ENCODE measurements around the gene NLRP3.
"Not testable (repeated sequence)": the region's sequence is repeated elsewhere in the genome, so short reads cannot be mapped to it uniquely, and the experiment has no call there.

The NLRP3 gene

DNA sequence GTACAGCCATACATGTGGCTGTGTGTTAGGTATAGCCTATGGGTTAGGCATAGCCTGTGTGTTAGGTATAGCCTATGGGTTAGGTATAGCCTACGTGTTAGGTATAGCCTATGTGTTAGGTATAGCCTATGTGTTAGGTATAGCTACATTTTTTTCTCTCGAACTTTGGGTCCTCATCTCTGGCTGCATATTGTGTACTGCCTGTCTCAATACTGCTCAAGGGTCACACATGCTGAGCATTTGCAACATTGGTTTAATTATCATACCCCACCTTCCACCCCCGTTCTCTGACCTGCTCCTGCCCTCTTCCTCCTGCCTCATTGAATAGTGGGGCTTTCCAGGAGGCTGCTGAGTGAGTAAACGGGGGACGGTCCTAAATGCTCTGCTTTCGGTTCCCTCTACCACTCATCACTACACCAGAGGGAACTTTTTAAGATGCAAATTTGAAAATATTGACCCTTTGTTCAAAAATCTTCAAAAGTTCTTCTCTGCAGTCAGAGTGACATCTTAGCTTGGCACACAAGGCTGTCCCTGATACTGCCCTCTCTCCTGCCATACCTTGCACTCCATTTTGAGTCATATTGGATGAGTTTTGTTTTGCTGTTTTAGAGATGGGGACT is 24.1 kb downstream of the NLRP3 start:
- DNase-seq: no peak

DNA sequence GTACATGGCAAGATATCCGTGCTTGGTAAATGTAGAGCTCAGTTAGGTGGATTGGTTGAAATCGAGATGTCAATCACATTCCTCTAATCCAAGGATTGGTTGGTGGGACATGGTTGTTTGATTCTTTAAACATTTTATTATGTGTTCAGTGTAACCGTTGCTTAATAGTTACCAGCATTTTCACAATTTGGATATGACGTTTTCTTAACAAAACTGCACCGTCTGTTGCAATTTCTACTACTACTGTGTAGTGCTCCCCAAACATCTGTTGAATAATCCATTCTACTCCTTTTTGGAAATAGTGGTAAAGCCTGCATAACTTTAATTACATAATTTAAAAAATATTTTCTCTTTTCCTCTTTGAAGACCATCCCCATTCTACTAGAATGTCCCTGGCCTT is 25.6 kb downstream of the NLRP3 start:
- DNase-seq: no peak

DNA sequence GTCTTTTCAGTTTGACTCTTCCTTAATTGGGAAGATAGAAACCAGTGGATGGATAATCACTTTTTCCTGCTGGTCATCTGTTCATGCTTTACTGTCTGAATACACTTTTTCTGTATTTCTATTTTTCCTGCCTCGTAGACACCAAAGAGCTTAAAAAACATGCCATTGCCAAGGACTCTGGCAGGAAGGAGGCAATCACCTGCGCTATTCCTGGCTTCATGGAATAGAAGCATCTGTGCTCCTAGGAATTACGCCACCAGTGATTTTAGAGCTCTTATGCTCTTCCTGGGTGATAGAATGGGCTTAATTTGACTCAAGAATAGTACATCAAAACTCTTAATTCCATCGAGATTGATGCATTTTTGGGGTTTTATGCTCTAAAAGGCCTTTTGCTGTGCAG is 26.2 kb downstream of the NLRP3 start:
- DNase-seq: no peak

DNA sequence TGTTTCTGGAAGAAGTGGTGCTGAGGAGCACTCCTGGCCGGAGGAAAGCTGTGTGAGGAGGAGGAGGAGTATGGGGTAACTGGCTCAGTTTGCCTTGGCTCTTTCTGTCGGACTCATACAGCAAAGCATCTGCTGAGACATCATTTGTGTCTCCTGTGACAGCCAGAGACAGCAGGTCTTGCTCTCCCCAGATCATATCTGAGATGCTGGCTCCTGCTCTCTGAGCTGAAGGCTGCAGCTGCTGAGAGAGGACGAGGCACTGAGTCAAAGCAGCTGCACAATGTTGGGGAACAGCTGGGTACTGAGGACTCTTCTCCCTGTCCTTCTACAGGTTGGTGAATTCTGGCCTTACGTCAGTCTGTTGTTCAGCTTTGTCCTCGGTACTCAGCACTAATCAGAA is 27.7 kb downstream of the NLRP3 start:
- DNase-seq: no peak

DNA sequence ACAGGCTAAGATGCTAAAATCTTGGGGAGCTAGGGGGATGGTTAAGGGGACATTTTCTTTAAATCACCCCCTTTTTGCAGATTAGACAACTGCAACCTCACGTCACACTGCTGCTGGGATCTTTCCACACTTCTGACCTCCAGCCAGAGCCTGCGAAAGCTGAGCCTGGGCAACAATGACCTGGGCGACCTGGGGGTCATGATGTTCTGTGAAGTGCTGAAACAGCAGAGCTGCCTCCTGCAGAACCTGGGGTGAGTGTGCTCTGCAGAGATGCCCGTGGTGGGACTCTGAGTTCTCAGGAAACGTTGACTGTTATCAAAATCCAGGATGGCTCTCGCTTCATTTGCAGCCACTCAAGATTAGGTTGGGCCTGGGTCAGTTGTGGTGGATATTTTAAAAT is 28.6 kb downstream of the NLRP3 start:
- DNase-seq: no peak

DNA sequence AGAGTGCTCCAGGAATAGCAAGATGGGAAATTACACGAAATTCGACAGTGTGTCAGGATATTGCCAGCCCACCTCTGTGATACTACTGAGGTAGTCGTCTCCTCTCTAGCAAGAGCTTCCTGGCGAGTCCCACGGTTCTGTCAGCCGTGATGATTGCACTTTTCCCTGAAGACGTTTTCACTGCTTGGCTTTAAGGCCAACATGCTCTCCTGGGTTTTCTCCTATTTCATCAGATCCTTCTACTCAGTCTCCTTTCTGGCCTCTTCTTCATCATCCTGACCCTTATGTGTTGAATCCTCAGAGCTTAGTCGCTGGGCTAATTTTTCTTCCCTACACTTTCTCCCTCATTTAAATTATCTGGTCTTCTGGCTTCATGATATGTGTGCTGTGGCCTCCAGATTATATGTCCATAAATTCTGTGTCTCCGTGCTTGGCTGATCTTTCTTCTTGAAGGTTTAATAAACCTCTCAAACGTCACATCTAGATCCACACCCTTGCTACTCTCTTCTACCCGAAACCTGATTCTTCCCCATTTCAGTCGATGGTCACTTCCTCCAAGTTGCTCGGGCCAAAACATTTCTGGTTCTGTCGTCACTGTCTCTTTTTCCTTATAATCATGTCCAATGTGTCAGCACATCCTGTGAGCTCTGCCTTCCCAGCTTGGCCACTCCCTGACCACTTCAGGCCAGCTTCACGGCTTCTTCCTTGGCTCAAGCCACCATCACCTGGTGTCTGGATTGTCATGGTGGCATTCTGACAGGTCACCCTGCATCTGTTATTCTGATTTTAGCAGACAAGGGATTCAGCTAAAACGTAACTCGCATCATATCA is 29.8 kb downstream of the NLRP3 start:
- DNase-seq: no peak

DNA sequence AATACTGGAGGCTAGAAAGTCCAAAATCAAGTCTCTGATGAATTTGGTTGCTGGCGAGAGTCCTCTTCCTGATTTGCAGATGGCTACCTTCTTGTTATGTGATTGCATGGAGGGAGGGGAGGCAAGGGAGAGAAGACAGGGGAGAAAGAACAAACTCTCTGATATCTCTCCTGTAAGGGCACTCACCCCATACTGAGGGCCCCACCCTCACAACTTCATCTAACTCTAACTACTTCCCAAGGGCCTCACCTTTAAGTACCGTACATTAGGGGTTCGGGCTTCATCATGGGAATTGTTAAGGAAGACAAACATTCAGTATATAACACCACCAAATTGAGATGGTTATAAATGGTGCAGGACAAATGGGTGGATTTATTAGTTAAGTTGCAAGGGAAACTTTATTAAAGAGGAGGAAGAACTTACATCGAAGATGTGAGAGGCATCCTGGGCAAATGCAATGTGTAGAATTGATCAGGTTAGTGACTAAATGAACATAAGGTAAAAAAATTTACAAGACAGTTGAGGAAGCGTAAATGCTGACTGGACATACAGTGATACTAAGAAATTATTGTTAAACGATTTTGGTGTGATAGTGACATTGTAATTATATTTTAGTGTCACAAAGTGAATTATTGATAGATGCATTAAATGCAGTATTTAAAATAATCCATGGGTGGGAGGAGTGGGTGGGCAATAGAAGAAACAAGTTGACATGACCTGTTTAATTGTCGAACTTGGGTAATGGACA is 31.4 kb downstream of the NLRP3 start:
- DNase-seq: no peak

DNA sequence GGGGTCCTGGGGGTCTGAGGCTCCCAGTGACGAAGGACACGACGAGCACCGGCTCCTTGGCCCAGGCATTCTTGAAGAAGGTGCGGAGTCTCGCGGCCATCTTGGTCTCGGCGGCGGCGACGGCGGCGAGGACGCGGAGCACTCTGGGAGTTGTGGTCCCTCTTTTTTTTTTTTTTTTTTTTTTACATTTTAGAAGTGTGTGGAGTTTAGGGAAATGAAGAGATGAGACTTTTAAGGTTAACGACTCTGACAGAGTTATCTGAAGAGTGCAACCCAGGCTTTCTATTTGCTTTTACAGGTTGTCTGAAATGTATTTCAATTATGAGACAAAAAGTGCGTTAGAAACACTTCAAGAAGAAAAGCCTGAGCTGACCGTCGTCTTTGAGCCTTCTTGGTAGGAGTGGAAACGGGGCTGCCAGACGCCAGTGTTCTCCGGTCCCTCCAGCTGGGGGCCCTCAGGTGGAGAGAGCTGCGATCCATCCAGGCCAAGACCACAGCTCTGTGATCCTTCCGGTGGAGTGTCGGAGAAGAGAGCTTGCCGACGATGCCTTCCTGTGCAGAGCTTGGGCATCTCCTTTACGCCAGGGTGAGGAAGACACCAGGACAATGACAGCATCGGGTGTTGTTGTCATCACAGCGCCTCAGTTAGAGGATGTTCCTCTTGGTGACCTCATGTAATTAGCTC is 32.3 kb downstream of the NLRP3 start:
- no peak for DNase-seq

DNA sequence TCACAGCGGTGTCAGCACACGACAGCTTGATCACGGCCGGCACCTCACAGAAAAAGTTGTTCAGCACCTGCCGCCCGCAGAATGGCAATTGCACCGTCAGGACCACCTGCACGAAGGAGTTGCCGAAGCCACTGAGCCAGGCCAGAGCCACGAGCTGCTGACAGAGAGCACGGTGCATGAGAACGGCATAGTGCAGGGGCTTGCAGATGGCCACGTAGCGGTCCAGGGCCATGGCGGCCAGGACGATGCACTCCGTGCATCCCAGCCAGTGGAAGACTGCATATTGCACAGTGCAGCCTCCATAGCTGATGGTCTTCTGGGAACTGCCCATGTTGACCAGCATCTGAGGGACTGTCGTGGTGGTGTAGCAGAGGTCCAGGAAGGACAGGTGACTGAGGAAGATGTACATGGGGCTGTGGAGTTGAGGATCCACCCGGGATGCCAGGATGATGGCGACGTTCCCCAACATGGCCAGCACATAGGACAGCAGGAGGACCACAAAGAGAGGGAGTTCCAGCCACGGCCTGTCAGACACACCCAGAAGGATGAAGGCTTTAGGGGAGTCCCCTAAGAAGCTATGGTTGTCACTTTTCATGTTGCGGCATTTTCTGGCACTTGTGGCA is 35.5 kb downstream of the NLRP3 start:
- no peak for DNase-seq

DNA sequence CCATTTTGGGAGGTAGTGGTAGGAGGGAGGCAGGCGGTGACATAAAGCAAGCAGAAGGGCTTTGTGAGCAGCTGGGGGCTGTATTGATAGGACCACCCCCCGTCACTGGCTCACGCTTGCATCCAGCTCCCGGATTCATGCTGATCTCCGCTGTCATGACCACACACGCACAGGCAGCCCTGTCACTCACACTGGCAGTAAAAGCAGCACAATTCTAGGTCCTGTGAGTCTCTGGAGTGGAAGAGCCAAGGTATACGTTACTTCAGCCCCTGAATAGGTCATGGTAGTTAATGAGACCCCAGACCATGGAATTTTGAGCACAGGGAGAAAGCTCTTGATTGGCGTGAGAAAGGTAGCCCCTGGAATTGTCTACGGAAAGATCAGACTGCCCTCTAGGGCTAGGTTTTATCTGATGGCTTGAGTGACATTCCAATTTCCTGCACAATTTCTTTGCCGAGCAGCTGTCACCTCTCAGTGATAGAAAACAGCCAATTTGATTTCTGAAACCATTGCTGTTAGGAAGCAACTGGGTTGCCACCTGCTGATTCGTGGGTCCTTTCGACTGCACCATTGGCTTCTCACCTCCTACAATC is 36.6 kb downstream of the NLRP3 start:
- no peak for DNase-seq

DNA sequence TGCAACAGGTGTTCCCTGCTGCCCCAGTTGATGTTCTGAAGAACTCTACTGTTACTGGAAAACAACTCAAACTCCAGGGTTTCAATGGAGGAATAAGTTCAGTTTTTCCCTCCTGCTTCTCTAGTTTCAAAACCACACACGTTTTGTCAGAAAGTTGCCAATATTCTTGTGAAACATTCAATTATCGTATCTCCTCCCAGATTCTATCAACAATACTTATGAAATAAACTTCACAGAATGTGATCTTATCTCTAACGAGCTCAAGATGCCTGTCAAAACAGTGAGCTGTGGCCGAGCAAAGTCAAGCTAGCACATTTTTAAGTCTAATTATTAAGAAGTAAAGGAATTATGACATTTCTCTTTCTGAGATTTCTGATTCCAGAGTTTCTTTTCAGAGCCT is 37.3 kb downstream of the NLRP3 start:
- DNase-seq: no peak

DNA sequence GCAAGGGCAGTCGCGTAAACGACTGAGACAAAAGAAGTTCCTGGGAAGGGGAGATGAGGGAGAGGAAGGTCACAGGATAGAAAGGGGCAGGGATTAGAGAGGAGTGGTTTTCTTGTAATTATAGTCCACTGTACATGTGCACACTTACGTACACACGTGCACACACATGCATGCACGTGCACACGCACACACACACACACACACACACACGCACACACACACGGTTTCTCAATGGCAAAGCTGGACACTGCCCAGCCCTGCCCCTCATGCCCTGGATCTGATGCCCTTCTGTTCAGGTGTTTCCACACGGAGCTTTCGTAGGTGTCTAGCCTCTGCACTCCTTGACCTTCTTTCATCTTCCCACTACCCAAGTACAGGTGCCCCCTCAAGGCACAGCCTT is 38.0 kb downstream of the NLRP3 start:
- no peak for DNase-seq

DNA sequence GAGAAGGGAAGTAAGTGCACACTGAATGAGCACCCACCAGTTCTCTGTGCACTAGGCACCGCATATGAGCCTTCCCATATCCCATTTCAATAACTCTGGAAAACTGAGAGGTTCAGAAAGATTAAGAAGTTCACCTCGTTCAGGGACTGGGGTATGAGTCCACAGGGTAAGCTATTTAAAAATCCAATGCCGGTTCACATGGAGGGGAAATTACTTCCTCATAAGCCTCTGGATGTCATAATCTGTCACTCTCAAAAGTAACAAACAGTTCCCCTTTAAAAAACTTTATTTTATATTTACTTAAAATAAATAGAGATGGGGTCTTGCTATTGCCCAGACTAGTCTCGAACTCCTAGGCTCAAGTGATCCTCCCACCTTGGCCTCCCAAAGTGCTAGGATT is 40.0 kb downstream of the NLRP3 start:
- DNase-seq: no peak

DNA sequence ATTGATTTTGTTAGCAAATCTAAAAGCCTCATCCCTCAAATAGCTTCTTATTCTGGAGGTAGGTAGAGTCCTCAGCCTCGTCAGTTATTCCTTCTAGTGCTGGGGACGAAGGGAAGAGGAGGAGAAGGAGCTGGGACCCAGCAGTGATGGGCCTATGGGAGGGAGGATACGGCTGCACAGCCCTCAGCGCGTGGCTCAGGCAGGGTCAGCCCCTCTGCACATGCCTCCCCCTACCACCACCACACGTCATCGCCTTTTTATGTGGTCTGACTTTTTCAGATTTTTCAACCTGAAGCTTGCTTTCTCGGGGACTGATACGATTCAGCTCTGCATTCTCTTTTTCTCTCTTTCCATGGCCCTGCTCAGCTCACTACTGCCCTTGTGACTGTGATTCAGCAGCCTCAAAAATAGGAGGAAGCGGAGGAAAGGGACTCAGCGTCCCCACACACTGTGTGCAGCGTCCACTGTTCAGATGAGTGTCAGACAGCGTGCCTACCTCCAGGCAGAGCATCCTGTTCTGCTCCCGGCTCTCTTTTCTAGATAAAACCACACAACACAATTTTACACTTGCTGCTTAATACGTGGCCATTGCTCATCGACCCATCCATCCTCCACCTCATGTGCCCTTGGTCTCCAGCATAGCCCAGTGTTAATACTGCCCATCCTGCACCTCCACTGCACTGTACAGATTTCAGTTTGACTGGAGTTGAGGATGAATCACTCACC is 41.1 kb downstream of the NLRP3 start:
- DNase-seq: no peak

DNA sequence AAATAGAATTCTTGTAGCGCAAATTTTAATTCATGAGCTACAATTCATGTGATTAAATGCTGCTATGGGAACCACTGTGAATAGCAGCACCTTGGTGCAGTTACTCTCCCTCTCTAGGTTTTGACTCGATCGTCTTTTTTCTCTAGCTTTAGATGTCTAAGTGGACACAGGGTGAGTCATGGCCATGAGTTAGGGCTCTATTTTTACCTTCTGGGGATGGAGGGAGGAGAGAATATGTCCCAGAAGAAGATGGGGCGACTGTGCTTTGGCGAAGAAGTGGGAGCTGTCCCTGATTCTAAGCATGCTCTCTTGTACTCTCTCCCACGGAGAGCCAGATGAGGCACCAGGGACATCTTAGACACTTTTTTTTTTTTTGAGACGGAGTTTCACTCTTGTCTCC is 43.5 kb downstream of the NLRP3 start:
- no peak for DNase-seq

DNA sequence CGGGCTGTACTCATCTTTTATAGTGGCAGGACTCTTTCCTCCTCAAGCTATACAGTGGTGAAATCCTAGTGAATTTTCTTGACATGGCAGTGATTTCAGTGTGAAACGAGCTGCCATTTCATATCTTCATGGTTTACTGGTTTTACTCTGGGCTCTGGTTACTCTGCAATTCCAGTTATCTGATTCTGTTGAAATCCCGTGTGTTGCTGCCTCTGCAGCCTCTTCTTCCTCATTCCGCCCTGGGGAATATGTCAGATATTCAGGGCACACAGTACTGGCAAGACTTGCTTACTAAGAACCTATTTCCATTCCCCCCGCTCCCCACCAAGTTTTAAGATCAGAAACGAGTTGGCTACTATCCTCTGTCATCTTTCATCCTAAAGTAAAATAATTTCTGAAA is 49.8 kb downstream of the NLRP3 start:
- no peak for DNase-seq

DNA sequence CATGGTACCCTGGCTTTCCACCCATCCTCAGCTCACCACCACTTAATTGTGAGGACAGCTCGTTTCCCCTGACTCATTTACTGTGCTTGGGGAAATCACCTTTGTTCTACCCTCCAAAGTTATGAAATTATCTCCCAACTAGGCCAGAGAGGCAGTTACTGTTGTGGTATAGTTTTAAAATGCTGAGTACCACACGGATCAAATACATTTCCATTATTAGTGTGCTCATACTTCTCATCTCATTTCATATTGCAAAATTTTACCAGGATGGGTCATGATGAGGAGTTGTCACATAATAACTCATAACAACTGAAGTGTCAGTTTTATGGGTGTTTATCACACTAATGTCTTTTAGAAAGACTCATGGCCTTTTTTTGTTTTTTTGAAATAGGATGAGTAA is 51.2 kb downstream of the NLRP3 start:
- no peak for DNase-seq

DNA sequence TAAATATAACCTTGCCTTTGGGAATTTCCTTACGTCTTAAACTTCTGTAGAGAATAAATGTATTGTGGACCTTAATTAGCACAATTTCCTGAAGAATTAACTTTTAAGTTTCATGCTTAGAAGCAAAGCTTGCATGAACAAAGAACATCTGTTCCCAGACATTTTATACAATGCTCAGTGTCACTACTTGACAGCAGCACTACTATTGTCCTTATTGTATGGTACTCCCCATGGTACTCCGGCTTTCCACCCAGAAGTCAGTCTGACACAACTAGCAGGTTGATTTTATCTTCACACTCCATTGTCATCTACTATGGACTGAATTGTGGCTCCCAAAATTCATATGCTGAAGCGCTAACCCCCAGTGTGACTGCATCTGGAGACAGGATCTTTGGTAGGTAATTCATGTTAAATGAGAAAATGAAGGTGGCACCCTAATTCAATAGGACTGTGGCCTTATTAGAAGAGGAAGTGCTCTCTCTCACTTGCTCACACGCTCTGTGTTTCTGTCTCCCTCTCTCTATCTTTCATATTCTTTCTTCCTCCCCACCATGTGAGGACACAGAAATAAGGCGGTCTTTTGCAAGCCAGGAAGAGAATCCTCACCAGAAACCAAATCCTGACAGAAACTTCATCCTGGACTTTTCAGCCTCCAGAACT is 52.6 kb downstream of the NLRP3 start:
- DNase-seq: no peak

DNA sequence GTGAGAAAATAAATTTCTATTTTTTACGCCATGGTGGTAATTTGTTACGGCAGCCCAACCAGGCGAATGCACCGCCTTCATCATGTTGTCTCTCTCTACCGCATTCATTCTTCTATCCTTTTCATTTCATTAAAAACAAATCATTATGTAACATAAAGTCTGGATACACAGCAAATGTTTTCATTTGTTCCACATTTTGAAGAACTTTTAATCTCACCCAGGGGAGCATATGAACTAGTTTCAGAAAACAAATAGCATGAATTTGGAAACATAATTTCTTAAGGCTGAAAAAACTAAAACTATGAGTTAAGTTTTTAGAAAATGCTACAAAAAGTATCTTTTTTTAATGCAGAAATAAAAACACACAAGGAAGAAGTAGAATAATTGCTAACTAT is 53.2 kb downstream of the NLRP3 start:
- no peak for DNase-seq

DNA sequence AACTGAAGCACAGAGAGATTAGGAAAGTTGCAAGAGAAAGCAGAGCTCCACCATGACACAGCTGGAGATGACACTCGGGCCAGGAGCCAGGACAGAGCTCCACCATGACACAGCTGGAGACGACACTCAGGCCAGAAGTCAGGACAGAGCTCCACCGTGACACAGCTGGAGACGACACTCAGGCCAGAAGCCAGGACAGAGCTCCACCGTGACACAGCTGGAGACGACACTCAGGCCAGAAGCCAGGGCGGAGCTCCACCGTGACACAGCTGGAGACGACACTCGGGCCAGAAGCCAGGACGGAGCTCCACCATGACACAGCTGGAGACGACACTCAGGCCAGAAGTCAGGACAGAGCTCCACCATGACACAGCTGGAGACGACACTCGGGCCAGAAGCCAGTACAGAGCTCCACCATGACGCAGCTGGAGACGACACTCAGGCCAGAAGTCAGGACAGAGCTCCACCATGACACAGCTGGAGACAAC is 55.0 kb downstream of the NLRP3 start:
- not testable (repeated sequence) for DNase-seq

DNA sequence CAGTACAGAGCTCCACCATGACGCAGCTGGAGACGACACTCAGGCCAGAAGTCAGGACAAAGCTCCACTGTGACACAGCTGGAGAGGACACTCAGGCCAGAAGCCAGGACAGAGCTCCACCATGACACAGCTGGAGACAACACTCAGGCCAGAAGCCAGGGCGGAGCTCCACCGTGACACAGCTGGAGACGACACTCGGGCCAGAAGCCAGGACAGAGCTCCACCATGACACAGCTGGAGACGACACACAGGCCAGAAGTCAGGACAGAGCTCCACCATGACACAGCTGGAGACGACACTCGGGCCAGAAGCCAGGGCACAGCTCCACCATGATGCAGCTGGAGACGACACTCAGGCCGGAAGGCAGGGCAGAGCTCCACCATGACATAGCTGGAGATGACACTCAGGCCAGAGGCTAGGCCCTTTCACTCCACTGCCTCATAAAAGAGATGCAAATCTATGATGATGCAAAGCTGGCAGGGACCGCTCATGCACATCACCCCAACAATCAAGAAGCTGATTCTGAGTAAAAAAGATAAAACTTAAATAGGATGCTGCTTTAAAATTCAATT is 55.6 kb downstream of the NLRP3 start:
- no peak for DNase-seq

Measured in activated effector memory CD4-positive, alpha-beta T cell treated with Interleukin-2 at 50 U/mL for 16 hours (primary cell).